KMS-11 (cell line): Measurements from ENCODE around the gene BMP4.

ENCODE experiments used
- H2AFZ ChIP-seq: fragments of 200-600 bp; sonication (generic); 2 replicates; pipeline ENCODE4 v1.6.1; 2016; ENCODE audit warnings: antibody characterized with exemption, mixed run types, low read depth
- H3K27ac ChIP-seq: fragments of 200-600 bp; sonication (generic); 2 replicates; pipeline ENCODE4 v1.6.1; 2016; ENCODE audit warnings: mild to moderate bottlenecking, mixed run types
- H3K27me3 ChIP-seq: fragments of 200-600 bp; sonication (generic); 2 replicates; pipeline ENCODE4 v1.6.1; 2017; ENCODE audit warnings: mild to moderate bottlenecking, low read depth, mixed run types, moderate library complexity; ENCODE audit not compliant: insufficient read depth
- H3K36me3 ChIP-seq: fragments of 200-600 bp; sonication (generic); 2 replicates; pipeline ENCODE4 v1.6.1; 2017; ENCODE audit warnings: mild to moderate bottlenecking, mixed run types; ENCODE audit not compliant: insufficient read depth
- H3K4me1 ChIP-seq: fragments of 200-600 bp; sonication (generic); 2 replicates; pipeline ENCODE4 v1.6.1; 2016; ENCODE audit warnings: mild to moderate bottlenecking, low read depth, mixed run types; ENCODE audit not compliant: poor library complexity, severe bottlenecking
- H3K4me2 ChIP-seq: fragments of 200-600 bp; sonication (generic); 2 replicates; pipeline ENCODE4 v1.7.0; 2016; ENCODE audit warnings: mild to moderate bottlenecking, mixed run types
- H3K4me3 ChIP-seq: fragments of 200-600 bp; sonication (generic); IDR thresholded peaks from 2 replicates; pipeline ENCODE4 v1.6.1; 2017; ENCODE audit warnings: low read depth, low read length, mixed read lengths; ENCODE audit not compliant: insufficient read depth
- H3K79me2 ChIP-seq: fragments of 200-600 bp; sonication (generic); 2 replicates; pipeline ENCODE4 v1.6.1; 2016; ENCODE audit warnings: low read depth, mixed run types; ENCODE audit not compliant: insufficient read depth
- H3K9ac ChIP-seq: fragments of 200-600 bp; sonication (generic); 2 replicates; pipeline ENCODE4 v1.6.1; 2016; ENCODE audit warnings: mild to moderate bottlenecking, mixed run types
- H4K20me1 ChIP-seq: fragments of 200-600 bp; sonication (generic); 2 replicates; pipeline ENCODE4 v1.6.1; 2016; ENCODE audit warnings: mild to moderate bottlenecking, mixed run types; ENCODE audit not compliant: insufficient read depth
- TF ChIP-seq, protein P1 (sequence below): fragments of 200-600 bp; sonication (generic); conservative IDR thresholded peaks from 2 replicates; pipeline ENCODE4 v1.6.1; 2017; ENCODE audit warnings: low read depth, mild to moderate bottlenecking, antibody characterized with exemption, low read length, moderate library complexity, mixed read lengths

The BMP4 gene

GRCh38 chr14:53947094-53947445 is 9.6 kb downstream of the BMP4 start:
- no peaks in the 10 kb centered on the region for H3K4me1 ChIP-seq
- H3K9ac ChIP-seq: no peak overlapping the region
- no peak overlapping the region for H3K4me2 ChIP-seq
- no peaks in the 10 kb centered on the region for H3K36me3 ChIP-seq
- H2AFZ ChIP-seq: no peak overlapping the region
- H3K79me2 ChIP-seq: no peaks in the 10 kb centered on the region
- TF ChIP-seq, protein P1, sequence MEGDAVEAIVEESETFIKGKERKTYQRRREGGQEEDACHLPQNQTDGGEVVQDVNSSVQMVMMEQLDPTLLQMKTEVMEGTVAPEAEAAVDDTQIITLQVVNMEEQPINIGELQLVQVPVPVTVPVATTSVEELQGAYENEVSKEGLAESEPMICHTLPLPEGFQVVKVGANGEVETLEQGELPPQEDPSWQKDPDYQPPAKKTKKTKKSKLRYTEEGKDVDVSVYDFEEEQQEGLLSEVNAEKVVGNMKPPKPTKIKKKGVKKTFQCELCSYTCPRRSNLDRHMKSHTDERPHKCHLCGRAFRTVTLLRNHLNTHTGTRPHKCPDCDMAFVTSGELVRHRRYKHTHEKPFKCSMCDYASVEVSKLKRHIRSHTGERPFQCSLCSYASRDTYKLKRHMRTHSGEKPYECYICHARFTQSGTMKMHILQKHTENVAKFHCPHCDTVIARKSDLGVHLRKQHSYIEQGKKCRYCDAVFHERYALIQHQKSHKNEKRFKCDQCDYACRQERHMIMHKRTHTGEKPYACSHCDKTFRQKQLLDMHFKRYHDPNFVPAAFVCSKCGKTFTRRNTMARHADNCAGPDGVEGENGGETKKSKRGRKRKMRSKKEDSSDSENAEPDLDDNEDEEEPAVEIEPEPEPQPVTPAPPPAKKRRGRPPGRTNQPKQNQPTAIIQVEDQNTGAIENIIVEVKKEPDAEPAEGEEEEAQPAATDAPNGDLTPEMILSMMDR: no peak
- no peak overlapping the region for H3K4me3 ChIP-seq
- no peaks in the 10 kb centered on the region for H4K20me1 ChIP-seq
- H3K27me3 ChIP-seq: no peaks in the 10 kb centered on the region
- H3K27ac ChIP-seq: no peak overlapping the region

GRCh38 chr14:53946404-53947093 is 10.1 kb downstream of the BMP4 start:
- Histone ChIP-seq H2AFZ (no peak overlapping the region), H3K79me2 (no peaks in the 10 kb centered on the region), H3K36me3 (no peaks in the 10 kb centered on the region), H3K4me2 (no peak overlapping the region), H3K27me3 (no peaks in the 10 kb centered on the region), H3K9ac (no peak overlapping the region), H3K4me1 (no peaks in the 10 kb centered on the region), H3K4me3 (no peak overlapping the region), H3K27ac (no peak overlapping the region), H4K20me1 (no peaks in the 10 kb centered on the region)
- TF ChIP-seq, protein P1: no peak

GRCh38 chr14:53946071-53946403 is 10.6 kb downstream of the BMP4 start:
- Histone ChIP-seq H2AFZ (no peak overlapping the region), H3K4me1 (no peaks in the 10 kb centered on the region), H3K27me3 (no peaks in the 10 kb centered on the region), H3K9ac (no peak overlapping the region), H3K79me2 (no peaks in the 10 kb centered on the region), H4K20me1 (no peaks in the 10 kb centered on the region), H3K36me3 (no peaks in the 10 kb centered on the region), H3K4me3 (no peak overlapping the region), H3K4me2 (no peak overlapping the region), H3K27ac (no peak overlapping the region)
- TF ChIP-seq, protein P1: no peak

- H3K27me3 ChIP-seq: no peaks in the 10 kb centered on the region
- TF ChIP-seq, protein P1: no peak
- H3K9ac ChIP-seq: no peak overlapping the region
- H3K4me2 ChIP-seq: no peak overlapping the region
- H3K79me2 ChIP-seq: no peaks in the 10 kb centered on the region
- H3K4me3 ChIP-seq: no peak overlapping the region
- no peak overlapping the region for H2AFZ ChIP-seq
- no peak overlapping the region for H3K27ac ChIP-seq
- no peaks in the 10 kb centered on the region for H3K4me1 ChIP-seq
- no peaks in the 10 kb centered on the region for H4K20me1 ChIP-seq
- H3K36me3 ChIP-seq: no peaks in the 10 kb centered on the region
These were observed 12.9 kb downstream of the BMP4 start for GRCh38 chr14:53943751-53944083.
